ENCODE results near the gene CCDC66.

- TF ChIP-seq CTCF (IDR thresholded peaks at IDR 0.05; ENCODE audit: poor library complexity, severe bottlenecking) = no peak
- TF ChIP-seq POLR2AphosphoS5 (IDR thresholded peaks at IDR 0.05) = no peak
- no peak for TF ChIP-seq TAF1 (IDR thresholded peaks at IDR 0.05; ENCODE audit: low read depth)
- TF ChIP-seq SMC3 (conservative IDR thresholded peaks at IDR 0.05; ENCODE audit: poor library complexity) = no peak
- TF ChIP-seq EP300 (conservative IDR thresholded peaks at IDR 0.05; ENCODE audit: poor library complexity, severe bottlenecking) = no peak
- no peak for TF ChIP-seq EZH2 (IDR thresholded peaks at IDR 0.05; ENCODE audit: borderline replicate concordance, insufficient read depth, low read length, poor library complexity, severe bottlenecking)
Observed at GRCh38 chr3:56664823-56665222, 107.8 kb downstream of the CCDC66 start.

All from neural cell (in vitro differentiated cells).